Measurements from ENCODE around the gene DAB2IP. TPM values are rescaled to one million over a fixed set of nuclear protein-coding genes. Genes with fewer than 3 reads are reported as not detected.

Gene DAB2IP
- total RNA-seq, 1 donor from 2014 or later = 24.3 TPM

- Histone ChIP-seq H4K20me1 (ENCODE audit: low read depth) (peaks cover 97% of the 10 kb centered on the region), H3F3A (ENCODE audit: low read depth) (peaks cover 19% of the 10 kb centered on the region), H3K9me3 (ENCODE audit: low read depth) (no peaks in the 10 kb centered on the region), H3K4me2 (peak overlapping the region; percentile 96), H3K4me1 (peaks cover 53% of the 10 kb centered on the region), H3K27ac (no peak overlapping the region), H3K27me3 (peaks cover 10% of the 10 kb centered on the region), H3K4me3 (peak overlapping the region; percentile 63), H3K79me2 (ENCODE audit: low read depth) (peaks cover 63% of the 10 kb centered on the region), H3K9ac (no peak overlapping the region), H2AFZ (replicated peaks) (no peak overlapping the region), H3K36me3 (no peaks in the 10 kb centered on the region)
- Mint-ChIP-seq H3K27ac (no peak overlapping the region), H3K27me3 (ENCODE audit: insufficient read depth, low read depth) (peaks cover 17% of the 10 kb centered on the region), H3K36me3 (no peaks in the 10 kb centered on the region), H3K4me1 (peaks cover 66% of the 10 kb centered on the region), H3K4me3 (peak overlapping the region; percentile 79), H3K9me3 (no peaks in the 10 kb centered on the region)
- DNase-seq (ENCODE audit: low spot score) = peak; percentile 45
- TF ChIP-seq, protein P1, sequence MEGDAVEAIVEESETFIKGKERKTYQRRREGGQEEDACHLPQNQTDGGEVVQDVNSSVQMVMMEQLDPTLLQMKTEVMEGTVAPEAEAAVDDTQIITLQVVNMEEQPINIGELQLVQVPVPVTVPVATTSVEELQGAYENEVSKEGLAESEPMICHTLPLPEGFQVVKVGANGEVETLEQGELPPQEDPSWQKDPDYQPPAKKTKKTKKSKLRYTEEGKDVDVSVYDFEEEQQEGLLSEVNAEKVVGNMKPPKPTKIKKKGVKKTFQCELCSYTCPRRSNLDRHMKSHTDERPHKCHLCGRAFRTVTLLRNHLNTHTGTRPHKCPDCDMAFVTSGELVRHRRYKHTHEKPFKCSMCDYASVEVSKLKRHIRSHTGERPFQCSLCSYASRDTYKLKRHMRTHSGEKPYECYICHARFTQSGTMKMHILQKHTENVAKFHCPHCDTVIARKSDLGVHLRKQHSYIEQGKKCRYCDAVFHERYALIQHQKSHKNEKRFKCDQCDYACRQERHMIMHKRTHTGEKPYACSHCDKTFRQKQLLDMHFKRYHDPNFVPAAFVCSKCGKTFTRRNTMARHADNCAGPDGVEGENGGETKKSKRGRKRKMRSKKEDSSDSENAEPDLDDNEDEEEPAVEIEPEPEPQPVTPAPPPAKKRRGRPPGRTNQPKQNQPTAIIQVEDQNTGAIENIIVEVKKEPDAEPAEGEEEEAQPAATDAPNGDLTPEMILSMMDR (IDR thresholded peaks at IDR 0.05) = no peak
- TF ChIP-seq EZH2phosphoT487 (IDR thresholded peaks at IDR 0.05) (no peak), EZH2 (IDR thresholded peaks at IDR 0.05) (no peak)
These were observed 85.6 kb downstream of the DAB2IP start for GRCh38 chr9:121736934-121737462.

- Histone ChIP-seq H3K9me3 (ENCODE audit: low read depth) (no peaks in the 10 kb centered on the region), H3K27me3 (peaks cover 10% of the 10 kb centered on the region), H3K9ac (no peak overlapping the region), H2AFZ (replicated peaks) (no peak overlapping the region), H3F3A (ENCODE audit: low read depth) (peaks cover 20% of the 10 kb centered on the region), H3K4me3 (no peak overlapping the region), H3K4me2 (no peak overlapping the region), H3K36me3 (no peaks in the 10 kb centered on the region), H4K20me1 (ENCODE audit: low read depth) (peaks cover 97% of the 10 kb centered on the region), H3K4me1 (peaks cover 53% of the 10 kb centered on the region), H3K27ac (no peak overlapping the region), H3K79me2 (ENCODE audit: low read depth) (peaks cover 58% of the 10 kb centered on the region)
- Mint-ChIP-seq H3K9me3 (no peaks in the 10 kb centered on the region), H3K4me1 (peaks cover 64% of the 10 kb centered on the region), H3K27ac (no peak overlapping the region), H3K4me3 (peak overlapping the region; percentile 79), H3K36me3 (no peaks in the 10 kb centered on the region), H3K27me3 (ENCODE audit: insufficient read depth, low read depth) (peaks cover 17% of the 10 kb centered on the region)
- no peak for DNase-seq (ENCODE audit: low spot score)
- TF ChIP-seq EZH2phosphoT487 (IDR thresholded peaks at IDR 0.05) (no peak), EZH2 (IDR thresholded peaks at IDR 0.05) (no peak)
- TF ChIP-seq, protein P1 (IDR thresholded peaks at IDR 0.05) = no peak
These were observed 86.1 kb downstream of the DAB2IP start for GRCh38 chr9:121737481-121737931.

- no peak overlapping the region for H2AFZ ChIP-seq (replicated peaks)
- Mint-ChIP-seq H3K9me3 (no peaks in the 10 kb centered on the region), H3K36me3 (no peaks in the 10 kb centered on the region), H3K27me3 (ENCODE audit: insufficient read depth, low read depth) (peaks cover 17% of the 10 kb centered on the region), H3K27ac (no peak overlapping the region), H3K4me1 (peaks cover 67% of the 10 kb centered on the region), H3K4me3 (no peak overlapping the region)
- DNase-seq (ENCODE audit: low spot score) = no peak
- H3K4me3 ChIP-seq = no peak overlapping the region
- no peak overlapping the region for H3K4me2 ChIP-seq
- no peak overlapping the region for H3K9ac ChIP-seq
- H3K9me3 ChIP-seq (ENCODE audit: low read depth) = no peaks in the 10 kb centered on the region
- no peak for TF ChIP-seq EZH2 (IDR thresholded peaks at IDR 0.05)
- H3K79me2 ChIP-seq (ENCODE audit: low read depth) = peaks cover 64% of the 10 kb centered on the region
- H4K20me1 ChIP-seq (ENCODE audit: low read depth) = peaks cover 97% of the 10 kb centered on the region
- no peak overlapping the region for H3K27ac ChIP-seq
- peaks cover 28% of the 10 kb centered on the region for H3F3A ChIP-seq (ENCODE audit: low read depth)
- peaks cover 10% of the 10 kb centered on the region for H3K27me3 ChIP-seq
- peaks cover 59% of the 10 kb centered on the region for H3K4me1 ChIP-seq
- H3K36me3 ChIP-seq = no peaks in the 10 kb centered on the region
These were observed 87.0 kb downstream of the DAB2IP start for GRCh38 chr9:121738411-121738810.

DNA sequence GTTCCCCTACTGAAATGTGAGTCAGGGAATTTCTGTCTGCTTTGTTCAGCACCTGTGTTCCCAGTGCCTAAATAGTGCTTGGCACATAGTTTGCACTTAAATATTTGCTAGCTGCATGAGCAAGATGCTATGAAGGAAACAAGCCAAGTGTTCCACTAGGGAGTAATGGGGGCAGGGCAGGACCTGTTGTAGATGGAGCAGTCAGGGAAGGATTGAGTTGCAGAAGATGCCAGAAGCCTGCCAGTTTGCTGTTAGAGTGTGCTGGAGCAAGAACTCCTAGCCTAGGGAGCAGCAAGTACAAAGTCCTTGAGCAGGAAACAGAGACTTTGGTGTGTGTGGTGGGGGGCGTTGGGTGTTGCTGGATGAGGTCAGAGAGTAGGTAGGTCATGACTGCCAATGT lies 87.5 kb downstream of the DAB2IP start:
- H3K36me3 ChIP-seq = no peaks in the 10 kb centered on the region
- Mint-ChIP-seq H3K9me3 (no peaks in the 10 kb centered on the region), H3K4me3 (no peak overlapping the region), H3K27me3 (ENCODE audit: insufficient read depth, low read depth) (peaks cover 17% of the 10 kb centered on the region), H3K4me1 (peaks cover 67% of the 10 kb centered on the region), H3K27ac (no peak overlapping the region), H3K36me3 (no peaks in the 10 kb centered on the region)
- no peak overlapping the region for H2AFZ ChIP-seq (replicated peaks)
- TF ChIP-seq EZH2phosphoT487 (IDR thresholded peaks at IDR 0.05) (no peak), EZH2 (IDR thresholded peaks at IDR 0.05) (no peak)
- TF ChIP-seq, protein P1 (IDR thresholded peaks at IDR 0.05) = no peak
- peaks cover 68% of the 10 kb centered on the region for H3K79me2 ChIP-seq (ENCODE audit: low read depth)
- H3K9me3 ChIP-seq (ENCODE audit: low read depth) = no peaks in the 10 kb centered on the region
- peaks cover 33% of the 10 kb centered on the region for H3F3A ChIP-seq (ENCODE audit: low read depth)
- no peak overlapping the region for H3K27ac ChIP-seq
- no peak overlapping the region for H3K4me3 ChIP-seq
- peaks cover 10% of the 10 kb centered on the region for H3K27me3 ChIP-seq
- peaks cover 64% of the 10 kb centered on the region for H3K4me1 ChIP-seq
- no peak overlapping the region for H3K4me2 ChIP-seq
- H4K20me1 ChIP-seq (ENCODE audit: low read depth) = peaks cover 97% of the 10 kb centered on the region
- DNase-seq (ENCODE audit: low spot score) = no peak
- H3K9ac ChIP-seq = no peak overlapping the region

Data from neural progenitor cell (in vitro differentiated cells).